HG03196 (cell line): Measurements from ENCODE around the gene ARHGAP10.

Source experiments
- ATAC-seq: cut with Tn5 transposase; IDR thresholded peaks from one replicate; pipeline ENCODE4 v1.9.1; 2021; ENCODE audit not compliant: unreplicated experiment

The ARHGAP10 gene

DNA sequence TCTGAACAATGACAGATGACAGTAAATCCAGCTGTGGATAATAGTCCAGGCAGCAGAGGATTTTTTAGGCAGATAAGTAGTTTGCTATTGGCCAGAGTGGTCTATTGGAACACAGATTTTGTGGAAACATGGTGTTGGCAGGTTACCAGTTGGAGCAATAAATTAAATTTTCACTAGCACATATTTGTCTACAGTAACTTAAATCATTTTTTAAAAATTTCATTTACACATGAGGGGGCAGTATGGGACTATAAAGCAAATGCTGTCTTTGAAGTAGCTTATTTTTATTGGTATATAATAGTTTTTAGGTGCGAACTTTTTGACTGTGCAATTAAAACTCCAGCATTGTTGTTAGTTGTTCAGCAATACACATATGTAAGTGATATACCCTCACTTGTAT lies 289.8 kb downstream of the ARHGAP10 start:
- no peak for ATAC-seq

DNA sequence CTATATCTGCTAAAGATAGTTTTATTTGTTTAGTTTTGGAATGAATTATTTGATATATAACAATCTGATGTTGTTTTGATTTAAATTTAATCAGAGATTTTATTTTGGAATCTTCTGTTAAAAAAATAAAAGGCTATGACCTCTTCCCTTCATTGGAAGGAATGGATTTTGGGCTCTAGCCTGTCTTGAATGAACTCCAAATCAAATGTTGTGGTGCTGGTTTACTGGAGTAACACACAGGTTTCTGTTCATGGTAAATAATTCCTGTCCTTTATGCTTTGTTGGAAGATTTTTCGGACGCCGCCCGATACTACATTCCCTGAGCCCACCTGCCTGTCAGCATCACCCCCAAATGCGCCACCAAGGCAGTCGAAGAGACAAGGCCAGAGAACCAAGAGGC lies 291.1 kb downstream of the ARHGAP10 start:
- no peak for ATAC-seq

GRCh38 chr4:148023512-148024181 lies 291.8 kb downstream of the ARHGAP10 start:
- no peak for ATAC-seq

GRCh38 chr4:148025981-148026380 lies 294.1 kb downstream of the ARHGAP10 start:
- no peak for ATAC-seq

DNA sequence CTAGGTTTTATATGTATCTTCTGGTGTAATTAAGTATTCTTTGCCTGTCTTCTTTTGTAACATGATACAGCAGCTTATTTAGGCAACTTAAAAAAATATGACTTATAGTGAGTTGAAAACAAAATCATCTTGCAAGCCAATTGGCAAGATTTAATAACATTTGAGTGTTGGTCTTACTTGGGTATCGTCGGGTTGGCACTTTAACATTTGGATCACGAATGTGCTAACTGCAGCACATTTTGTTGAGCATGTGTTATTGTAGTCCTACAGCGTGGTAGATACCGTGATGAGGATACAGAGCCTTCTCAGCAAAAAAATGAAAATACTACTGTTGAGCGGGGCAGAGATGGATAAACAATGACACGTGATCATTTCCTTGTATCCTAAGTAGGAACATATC lies 295.3 kb downstream of the ARHGAP10 start:
- no peak for ATAC-seq

- no peak for ATAC-seq
These were observed 297.9 kb downstream of the ARHGAP10 start for GRCh38 chr4:148029781-148030180.

DNA sequence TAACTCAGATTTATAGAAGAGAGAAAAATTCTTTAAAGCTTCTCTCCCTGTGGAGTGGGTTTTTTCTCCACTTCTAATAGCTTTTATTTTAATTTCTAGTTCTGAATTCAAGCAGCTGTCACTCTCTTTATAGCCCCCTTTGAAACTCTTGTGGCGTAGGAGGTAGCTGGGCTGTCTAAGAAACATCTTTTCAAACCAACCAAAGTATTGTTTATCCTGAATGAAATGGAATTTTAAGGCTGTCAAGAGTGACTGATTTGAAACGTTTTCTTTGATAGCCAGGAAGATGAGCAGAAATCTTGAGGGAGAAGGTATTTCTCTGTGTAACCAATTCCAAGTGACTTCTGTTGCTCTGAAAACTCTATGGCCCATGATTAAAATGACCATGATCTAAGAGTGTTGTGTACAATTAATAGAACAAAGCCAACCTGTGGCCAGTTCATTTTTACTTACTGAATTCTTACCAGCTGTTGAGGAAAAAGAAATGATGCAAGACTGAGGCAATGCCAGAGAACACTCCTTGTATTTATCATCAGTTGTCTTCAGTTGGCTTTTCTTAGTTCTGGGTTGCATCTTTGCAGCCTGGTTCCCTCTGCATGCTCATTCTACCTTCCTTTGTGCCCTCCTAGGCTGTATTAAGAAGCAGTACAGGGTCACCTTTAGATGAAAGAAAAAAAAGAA lies 298.4 kb downstream of the ARHGAP10 start:
- ATAC-seq: no peak

GRCh38 chr4:148034813-148035212 lies 302.9 kb downstream of the ARHGAP10 start:
- no peak for ATAC-seq

GRCh38 chr4:148041606-148042329 lies 309.9 kb downstream of the ARHGAP10 start:
- no peak for ATAC-seq

GRCh38 chr4:148044089-148044911 lies 312.4 kb downstream of the ARHGAP10 start:
- no peak for ATAC-seq

DNA sequence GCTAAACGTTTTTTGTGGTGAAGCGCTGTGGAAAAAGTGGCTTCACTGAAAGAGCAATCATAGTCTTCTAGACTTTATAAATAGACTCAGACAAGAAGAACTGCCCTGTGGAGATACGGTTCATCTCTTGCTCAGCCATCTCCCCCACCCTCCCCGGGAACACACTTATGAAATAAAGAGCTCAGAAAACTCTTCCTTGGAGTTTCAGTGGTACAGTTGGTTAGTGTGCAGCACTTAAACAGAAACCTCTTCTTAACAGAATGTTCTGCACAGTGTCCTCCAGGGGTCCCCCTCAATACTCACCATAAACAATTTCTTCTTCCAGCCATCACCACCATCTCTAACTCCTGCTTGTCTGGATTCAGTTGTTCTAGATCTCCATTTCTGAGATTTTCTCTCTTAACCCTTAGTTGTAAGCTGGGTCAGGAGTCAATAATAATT lies 313.0 kb downstream of the ARHGAP10 start:
- ATAC-seq: peak; percentile 99

- no peak for ATAC-seq
These were observed 316.7 kb downstream of the ARHGAP10 start for GRCh38 chr4:148048598-148048997.

DNA sequence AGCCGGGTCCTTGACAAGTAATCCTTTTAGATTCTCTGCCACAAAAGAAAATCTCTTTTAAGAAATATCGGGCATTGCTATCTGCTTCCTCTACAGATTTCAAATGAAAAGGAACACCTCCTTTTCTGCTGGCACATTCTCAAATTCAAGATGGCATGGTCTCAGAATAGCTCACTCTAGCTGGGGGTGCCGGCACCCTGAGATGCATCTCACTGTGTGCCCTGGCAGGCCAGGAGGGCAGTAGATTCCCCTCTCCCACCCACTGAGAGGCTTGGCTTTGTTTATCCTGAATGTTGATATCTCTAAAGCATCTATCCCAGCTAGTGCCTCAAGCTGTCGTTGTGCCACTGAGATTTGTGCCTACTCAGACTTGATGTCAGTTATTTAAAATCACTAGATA lies 319.5 kb downstream of the ARHGAP10 start:
- ATAC-seq: no peak

- ATAC-seq: no peak
These were observed 320.6 kb downstream of the ARHGAP10 start for GRCh38 chr4:148052448-148052847.

DNA sequence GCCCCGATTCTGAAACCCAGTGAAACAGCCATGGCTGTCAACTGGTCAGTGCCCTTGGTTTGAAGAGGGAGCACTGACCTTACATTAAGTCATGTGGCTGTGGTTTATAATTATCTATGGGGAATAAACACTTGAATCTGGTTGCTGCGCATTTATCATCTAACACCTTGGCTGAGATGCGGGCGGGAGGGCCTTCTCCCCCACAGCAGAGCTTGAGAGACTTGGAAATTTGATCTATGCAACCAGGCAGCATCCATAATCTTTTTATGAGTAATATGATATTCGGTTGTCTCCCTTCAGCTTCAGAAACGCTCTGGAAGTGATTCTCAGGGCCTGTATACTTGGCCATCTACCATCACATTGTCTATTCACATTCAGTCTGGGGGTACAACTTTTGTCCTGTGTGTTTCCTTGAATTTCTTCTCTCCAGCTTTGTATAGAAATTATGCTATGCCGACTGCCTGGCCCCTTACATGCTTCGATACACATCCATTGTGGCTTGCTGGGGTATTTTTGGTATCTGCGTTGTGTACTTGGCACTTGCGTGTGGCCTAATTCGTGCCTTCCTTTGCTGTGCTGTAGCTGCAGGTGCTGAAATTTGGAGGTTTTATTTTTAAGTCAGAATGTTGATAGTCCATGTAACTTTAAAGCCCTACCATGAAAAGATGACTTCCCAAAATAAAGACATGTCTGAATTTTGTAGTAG lies 321.6 kb downstream of the ARHGAP10 start:
- ATAC-seq: no peak

GRCh38 chr4:148054275-148054674 lies 322.4 kb downstream of the ARHGAP10 start:
- no peak for ATAC-seq

DNA sequence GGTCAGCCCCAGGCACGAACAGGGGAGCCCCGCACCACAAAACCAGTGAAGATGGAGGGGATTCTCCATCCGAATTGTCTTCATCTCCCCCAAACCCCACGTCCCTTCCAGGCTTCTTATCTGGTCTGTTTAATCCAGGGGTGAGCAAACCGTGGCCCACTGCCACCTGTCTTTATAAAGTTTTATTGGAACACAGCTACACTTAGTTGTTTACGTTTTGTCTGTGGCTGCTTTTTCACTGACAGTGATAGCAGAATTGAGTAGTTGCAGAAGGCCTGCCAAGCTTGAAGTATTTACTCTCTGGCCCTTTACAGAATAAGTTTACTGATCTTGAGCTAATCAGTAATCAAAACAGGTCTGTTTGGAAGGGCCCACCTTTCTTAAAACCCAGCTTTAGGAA lies 324.0 kb downstream of the ARHGAP10 start:
- ATAC-seq: no peak

- ATAC-seq: peak; percentile 88
These were observed 325.0 kb downstream of the ARHGAP10 start for GRCh38 chr4:148056879-148057278.

DNA sequence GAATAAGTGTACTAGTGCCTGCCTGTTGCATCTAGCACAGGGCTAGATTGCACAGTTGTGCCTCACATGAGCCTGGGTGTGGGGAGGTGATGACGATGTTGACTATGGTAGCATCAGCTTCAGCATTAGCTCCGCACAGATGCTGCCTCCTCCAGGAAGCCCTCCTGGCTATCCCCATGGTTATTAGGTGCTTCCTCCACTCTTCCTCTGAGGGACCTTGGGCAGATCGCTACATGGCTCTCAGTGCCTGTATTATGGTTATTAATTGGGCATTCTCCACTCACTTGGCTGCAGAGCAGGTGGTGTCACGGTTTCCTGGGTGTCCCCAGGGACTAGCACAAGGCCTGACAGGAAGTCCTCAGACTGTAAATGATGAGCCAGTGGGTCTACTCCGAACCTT lies 325.6 kb downstream of the ARHGAP10 start:
- peak; percentile 43 for ATAC-seq

GRCh38 chr4:148057984-148058859 lies 326.3 kb downstream of the ARHGAP10 start:
- ATAC-seq: no peak
